GM21737 (cell line): ENCODE results near the gene SYCE3.
"Not testable (repeated sequence)": the region's sequence is repeated elsewhere in the genome, so short reads cannot be mapped to it uniquely, and the experiment has no call there.

ENCODE experiments used
- ATAC-seq: cut with Tn5 transposase; IDR thresholded peaks from one replicate; pipeline ENCODE4 v1.9.1; 2021; ENCODE audit warnings: mild to moderate bottlenecking, moderate library complexity; ENCODE audit not compliant: unreplicated experiment

SYCE3 gene

GRCh38 chr22:50522806-50523438, 39.8 kb downstream of the SYCE3 start:
- no peak for ATAC-seq

- no peak for ATAC-seq
These were observed 40.4 kb downstream of the SYCE3 start for GRCh38 chr22:50522208-50522805.

GRCh38 chr22:50521710-50522109, 41.0 kb downstream of the SYCE3 start:
- no peak for ATAC-seq

GRCh38 chr22:50520826-50521453, 41.8 kb downstream of the SYCE3 start:
- no peak for ATAC-seq

- not testable (repeated sequence) for ATAC-seq
These were observed 42.5 kb downstream of the SYCE3 start for GRCh38 chr22:50520184-50520583.

GRCh38 chr22:50519151-50519550, 43.6 kb downstream of the SYCE3 start:
- no peak for ATAC-seq

GRCh38 chr22:50518606-50519005, 44.1 kb downstream of the SYCE3 start:
- ATAC-seq: no peak

GRCh38 chr22:50517495-50518260, 45.0 kb downstream of the SYCE3 start:
- no peak for ATAC-seq

- ATAC-seq: no peak
These were observed 45.8 kb downstream of the SYCE3 start for GRCh38 chr22:50516891-50517290.

- no peak for ATAC-seq
These were observed 46.7 kb downstream of the SYCE3 start for GRCh38 chr22:50516068-50516467.

GRCh38 chr22:50513175-50513574, 49.5 kb downstream of the SYCE3 start:
- ATAC-seq: no peak

GRCh38 chr22:50508897-50509296, 53.8 kb downstream of the SYCE3 start:
- no peak for ATAC-seq

GRCh38 chr22:50507991-50508884, 54.5 kb downstream of the SYCE3 start, which contains the start of gene NCAPH2:
Gene NCAPH2 (plus strand): TSS chr22:50508224. CDS start chr22:50508338, 114 bp downstream.
- ATAC-seq: peak; percentile 63

GRCh38 chr22:50507421-50507990, 55.2 kb downstream of the SYCE3 start, which contains the start of gene LMF2:
Gene LMF2 (minus strand): TSS chr22:50507702. CDS start chr22:50507675, 27 bp downstream.
- peak; percentile 54 for ATAC-seq

GRCh38 chr22:50506611-50507420, 55.9 kb downstream of the SYCE3 start:
- ATAC-seq: peak; percentile 9

- ATAC-seq: no peak
These were observed 56.7 kb downstream of the SYCE3 start for GRCh38 chr22:50505776-50506610.

GRCh38 chr22:50505276-50505775, 57.4 kb downstream of the SYCE3 start:
- no peak for ATAC-seq
